HL-60/S4 treated with phorbol 12-myristate 13-acetate at 8.2 ng/mL for 4 days and 3 days (cell line): ENCODE data around the gene CYP27B1.

Experiments
- in situ Hi-C: fragments of 300-500 bp; cut with MboI; formaldehyde crosslinking; loops from 2 replicates; pipeline ENCODE4 v1.15.0; 2022; ENCODE audit warnings: low sequenced_read_pairs

The CYP27B1 gene

DNA sequence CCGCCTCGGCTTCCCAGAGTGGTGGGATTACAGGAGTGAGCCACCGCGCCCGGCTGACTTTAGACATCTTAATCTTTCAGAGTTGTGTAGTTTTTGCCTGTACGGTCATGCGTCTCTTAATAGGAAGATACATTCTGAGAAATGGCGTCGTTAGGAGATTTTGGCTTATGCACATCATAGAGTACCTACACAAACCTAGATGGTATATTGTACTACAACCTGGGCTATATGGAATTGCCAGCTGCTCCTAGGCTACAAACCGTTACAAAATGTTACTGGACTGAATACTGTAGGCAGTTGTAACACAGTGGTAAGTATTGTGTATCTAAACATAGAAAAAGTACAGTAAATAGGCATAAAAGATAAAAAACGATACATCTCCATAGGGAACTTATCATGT, 17.0 kb upstream of the CYP27B1 start:
- in situ Hi-C loops, result loop anchor here (25.0 kb wide), 1 partner anchor 97 kb away; the partner anchor contains the start of gene OS9

DNA sequence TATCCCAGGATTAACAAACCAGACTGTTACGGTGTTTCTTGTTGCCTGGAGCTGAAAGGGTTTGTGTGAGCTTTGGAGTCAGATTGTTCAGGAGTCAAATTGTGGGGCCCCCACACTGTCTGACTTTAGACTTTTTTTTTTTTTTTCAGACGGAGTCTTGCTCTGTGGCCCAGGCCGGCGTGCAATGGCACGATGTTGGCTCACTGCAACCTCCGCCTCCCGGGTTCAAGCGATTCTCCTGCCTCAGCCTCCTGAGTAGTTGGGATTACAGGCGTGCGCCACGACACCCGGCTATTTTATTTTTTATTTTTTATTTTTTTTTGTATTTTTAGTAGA, 16.6 kb upstream of the CYP27B1 start:
- in situ Hi-C loops, result loop anchor here (25.0 kb wide), 1 partner anchor 96 kb away; the partner anchor contains the start of gene OS9

DNA sequence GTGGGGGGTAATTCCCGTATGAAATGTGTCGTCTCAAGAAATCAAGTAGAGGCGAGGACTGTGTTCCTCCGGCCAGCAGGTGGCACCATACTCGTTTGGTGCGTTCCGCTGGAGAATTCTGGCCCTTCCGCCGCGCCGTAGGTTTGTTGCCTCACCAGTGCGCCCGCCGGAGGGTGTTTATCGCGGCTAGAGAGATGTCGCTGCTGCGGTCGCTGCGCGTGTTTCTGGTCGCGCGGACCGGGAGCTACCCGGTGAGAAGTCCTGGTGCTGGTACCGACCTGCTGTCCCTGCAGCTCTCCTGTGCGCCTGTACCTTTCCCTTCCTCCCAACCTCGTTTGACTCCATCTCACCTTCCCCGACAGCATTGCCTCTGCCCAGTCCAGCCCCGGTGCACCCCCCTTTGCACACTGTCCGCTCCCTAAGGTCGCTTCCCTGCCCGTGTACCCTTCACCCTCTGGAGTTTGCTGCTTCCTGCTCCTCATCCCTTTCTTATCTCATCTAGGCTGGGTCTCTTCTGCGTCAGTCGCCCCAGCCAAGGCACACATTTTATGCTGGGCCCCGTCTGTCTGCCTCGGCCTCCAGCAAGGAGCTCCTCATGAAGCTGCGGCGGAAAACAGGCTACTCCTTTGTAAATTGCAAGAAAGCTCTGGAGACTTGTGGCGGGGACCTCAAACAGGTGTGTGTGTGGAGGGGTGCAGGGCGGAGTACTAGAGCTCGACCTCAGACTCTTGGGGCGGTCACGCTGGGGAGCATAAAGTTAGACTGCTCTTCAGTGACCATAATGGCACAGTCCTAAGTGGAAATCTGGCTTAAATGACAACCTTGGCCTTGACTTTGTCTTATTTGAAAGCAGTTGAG, 16.0 kb upstream of the CYP27B1 start, which contains the start of gene TSFM:
Gene TSFM (plus strand): TSS at position 180 of the 858 bp plus-strand sequence. CDS start 15 bp downstream, at position 195.
- in situ Hi-C loops, result loop anchor here (25.0 kb wide), 1 partner anchor 96 kb away; the partner anchor contains the start of gene OS9

DNA sequence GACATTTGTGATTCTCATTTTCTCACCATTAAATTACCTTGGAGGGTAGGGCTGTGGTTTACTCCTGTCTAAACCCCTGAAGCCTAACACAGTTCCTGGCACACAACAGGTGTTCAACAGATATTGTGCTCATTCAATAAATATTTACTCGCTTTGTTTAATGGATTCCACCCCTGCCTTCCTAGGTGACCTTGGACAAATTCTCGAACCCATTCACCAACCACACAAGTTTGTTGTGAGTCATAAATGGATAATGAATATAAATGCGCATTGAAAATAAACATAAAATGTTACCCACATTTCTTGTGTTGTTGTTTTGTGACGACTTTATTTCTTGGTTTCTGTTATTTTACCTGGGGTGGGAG, 15.3 kb upstream of the CYP27B1 start:
- in situ Hi-C loops, result loop anchor here (25.0 kb wide), 1 partner anchor 95 kb away; the partner anchor contains the start of gene OS9

DNA sequence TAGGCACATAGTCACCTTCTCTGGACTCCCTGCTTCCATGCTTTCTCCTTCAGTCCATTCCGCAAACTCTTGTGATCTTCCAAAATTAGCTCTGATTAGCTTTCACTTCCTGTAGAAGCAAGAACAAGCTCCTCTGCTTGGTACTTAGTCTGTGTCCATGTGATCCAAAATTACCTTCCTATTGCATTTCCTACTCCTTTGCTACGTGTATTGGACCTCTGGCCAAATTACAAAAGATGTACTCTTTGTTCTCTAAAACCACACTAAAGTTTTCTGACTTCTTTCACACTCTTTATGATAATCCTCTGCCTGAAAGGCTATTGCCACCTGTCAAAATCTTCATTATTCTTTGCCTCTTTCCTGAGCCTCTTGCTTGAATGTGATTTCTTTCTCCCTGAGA, 14.9 kb upstream of the CYP27B1 start:
- in situ Hi-C loops, result loop anchor here (25.0 kb wide), 1 partner anchor 94 kb away; the partner anchor contains the start of gene OS9

DNA sequence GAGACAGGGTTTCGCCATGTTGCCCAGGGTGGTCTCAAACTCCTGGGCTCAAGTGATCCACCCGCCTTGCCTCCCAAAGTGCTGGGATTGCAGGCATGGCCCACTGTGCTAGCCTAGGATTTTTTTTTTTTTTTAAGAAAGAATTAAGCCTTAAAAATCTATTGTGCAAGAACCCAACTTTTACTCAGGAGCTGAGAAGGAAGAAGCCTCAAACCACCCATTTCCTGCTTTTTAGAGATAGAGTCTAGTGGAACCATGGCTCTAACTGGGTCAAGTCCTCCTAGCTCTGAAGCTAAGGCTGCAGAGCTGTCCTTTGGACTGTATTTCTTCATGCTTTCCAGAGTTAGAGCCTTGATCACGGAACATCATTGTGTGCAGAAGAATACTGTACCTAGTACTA, 14.4 kb upstream of the CYP27B1 start:
- in situ Hi-C loops, result loop anchor here (25.0 kb wide), 1 partner anchor 94 kb away; the partner anchor contains the start of gene OS9

DNA sequence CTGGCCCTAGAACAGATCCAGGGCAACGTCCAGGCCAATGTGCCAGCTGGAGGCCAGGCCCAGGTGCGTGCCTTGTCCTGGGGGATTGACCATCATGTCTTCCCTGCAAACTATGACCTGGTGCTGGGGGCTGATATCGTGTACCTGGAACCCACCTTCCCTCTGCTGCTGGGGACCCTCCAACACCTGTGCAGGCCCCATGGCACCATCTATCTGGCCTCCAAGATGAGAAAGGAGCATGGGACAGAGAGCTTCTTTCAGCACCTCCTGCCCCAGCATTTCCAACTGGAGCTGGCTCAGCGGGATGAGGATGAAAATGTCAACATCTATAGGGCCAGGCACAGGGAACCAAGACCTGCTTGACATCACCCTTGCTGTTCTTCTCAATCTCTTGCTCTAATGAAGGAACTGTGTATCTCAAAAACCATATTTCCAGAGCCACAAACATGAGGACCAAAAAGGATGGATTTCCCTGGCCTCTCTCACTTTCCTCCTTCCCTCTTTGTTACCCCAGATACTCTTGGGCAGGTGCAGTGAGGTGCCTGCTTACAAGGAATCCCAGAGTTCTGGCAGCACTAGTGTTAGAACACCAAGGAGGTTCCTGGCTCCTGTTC, 13.5 kb upstream of the CYP27B1 start:
- in situ Hi-C loops, result loop anchor here (25.0 kb wide), 1 partner anchor 93 kb away; the partner anchor contains the start of gene OS9

DNA sequence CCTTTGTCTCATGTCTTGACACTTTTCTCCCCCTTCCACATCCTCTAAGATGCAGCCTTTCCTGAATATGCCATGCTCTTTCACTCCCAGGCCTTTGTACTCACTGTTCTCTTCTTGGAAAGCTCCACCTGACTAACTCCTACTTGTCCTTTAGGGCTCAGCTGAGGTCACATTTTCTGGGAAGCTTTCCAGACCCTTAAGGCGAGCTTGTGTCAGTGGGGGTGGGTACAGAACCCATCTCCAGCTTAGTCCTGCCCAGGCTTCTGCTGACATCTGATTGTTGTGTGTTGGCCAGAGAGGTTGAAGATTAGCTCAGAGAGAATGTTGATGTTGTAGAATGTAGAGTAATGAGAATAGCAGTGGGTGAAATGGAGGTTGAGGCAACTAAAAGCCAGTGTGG, 12.9 kb upstream of the CYP27B1 start:
- in situ Hi-C loops, result loop anchor here (25.0 kb wide), 1 partner anchor 92 kb away; the partner anchor contains the start of gene OS9

GRCh38 chr12:57777911-57778310, 11.0 kb upstream of the CYP27B1 start:
- in situ Hi-C loops, result loop anchor here (25.0 kb wide), 1 partner anchor 91 kb away; the partner anchor contains the start of gene OS9

GRCh38 chr12:57777367-57777766, 10.5 kb upstream of the CYP27B1 start:
- in situ Hi-C loops, result loop anchor here (25.0 kb wide), 1 partner anchor 90 kb away; the partner anchor contains the start of gene OS9

DNA sequence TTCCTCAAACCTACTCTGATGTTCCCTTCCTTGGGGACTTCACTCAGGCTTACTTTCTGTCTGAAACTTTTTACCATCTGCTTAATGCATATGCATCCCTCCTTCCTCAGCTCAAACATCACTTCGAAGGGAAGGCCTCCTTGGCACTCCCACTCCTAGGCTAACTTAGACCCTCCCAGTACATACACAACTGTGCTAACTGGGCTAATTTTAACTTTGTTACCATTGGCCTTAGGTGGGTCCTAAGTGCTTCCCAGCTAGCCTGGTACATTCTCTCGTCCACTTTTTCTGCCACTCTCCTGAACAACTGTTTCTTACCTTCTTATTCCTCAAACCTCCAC, 9.3 kb upstream of the CYP27B1 start:
- in situ Hi-C loops, result loop anchor here (25.0 kb wide), 1 partner anchor 89 kb away; the partner anchor contains the start of gene OS9

DNA sequence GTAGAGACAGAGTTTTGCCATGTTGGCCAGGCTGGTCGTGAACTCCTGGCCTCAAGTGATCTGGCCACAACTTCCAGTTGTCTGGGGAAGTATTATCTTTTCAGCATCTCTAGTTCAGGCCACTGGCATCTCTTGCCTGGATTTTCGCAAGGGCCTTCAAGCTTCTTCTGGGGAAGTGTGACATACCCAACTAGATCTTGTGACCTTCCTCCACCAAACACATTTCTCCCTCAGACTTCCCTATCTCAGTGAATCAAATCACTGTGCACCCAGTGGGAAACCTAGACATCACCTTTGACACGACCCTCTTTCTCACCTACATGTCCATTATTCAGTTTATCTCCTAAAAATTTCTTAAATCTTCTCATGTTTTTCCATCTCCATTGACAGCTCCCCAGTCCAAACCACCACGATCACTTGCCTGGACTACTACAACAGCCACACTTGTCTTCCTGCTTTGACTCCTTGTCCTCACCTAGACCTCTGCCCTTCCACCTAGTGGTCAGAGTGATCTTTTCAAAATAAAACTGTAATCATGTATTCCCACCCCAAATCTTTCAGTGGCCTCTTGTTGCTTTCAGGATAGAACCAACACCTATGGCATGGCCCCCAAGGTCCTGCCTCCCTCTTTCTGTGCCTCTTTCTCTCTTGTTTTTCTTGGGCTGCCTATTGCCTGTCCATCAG, 8.8 kb upstream of the CYP27B1 start:
- in situ Hi-C loops, result loop anchor here (25.0 kb wide), 1 partner anchor 88 kb away; the partner anchor contains the start of gene OS9

- in situ Hi-C loops, result loop anchor here (25.0 kb wide), 1 partner anchor 88 kb away; the partner anchor contains the start of gene OS9
Observed at GRCh38 chr12:57775044-57775443, 8.2 kb upstream of the CYP27B1 start.

DNA sequence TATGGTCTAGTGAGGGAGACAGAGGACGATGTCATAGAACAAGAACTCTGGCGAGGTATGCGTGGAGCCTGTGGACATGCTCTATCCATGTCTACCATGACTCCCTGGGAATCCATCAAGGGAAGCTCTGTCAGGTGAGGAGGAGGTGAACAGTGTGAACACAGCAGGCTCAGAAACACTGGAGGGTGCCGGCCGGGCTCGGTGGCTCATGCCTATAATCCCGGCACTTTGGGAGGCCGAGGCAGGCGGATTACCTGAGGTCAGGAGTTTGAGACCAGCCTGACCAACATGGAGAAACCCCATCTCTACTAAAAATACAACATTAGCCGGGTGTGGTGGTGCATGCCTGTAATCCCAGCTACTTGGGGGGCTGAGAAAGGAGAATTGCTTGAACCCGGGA, 7.8 kb upstream of the CYP27B1 start:
- in situ Hi-C loops, result loop anchor here (25.0 kb wide), 1 partner anchor 87 kb away; the partner anchor contains the start of gene OS9

DNA sequence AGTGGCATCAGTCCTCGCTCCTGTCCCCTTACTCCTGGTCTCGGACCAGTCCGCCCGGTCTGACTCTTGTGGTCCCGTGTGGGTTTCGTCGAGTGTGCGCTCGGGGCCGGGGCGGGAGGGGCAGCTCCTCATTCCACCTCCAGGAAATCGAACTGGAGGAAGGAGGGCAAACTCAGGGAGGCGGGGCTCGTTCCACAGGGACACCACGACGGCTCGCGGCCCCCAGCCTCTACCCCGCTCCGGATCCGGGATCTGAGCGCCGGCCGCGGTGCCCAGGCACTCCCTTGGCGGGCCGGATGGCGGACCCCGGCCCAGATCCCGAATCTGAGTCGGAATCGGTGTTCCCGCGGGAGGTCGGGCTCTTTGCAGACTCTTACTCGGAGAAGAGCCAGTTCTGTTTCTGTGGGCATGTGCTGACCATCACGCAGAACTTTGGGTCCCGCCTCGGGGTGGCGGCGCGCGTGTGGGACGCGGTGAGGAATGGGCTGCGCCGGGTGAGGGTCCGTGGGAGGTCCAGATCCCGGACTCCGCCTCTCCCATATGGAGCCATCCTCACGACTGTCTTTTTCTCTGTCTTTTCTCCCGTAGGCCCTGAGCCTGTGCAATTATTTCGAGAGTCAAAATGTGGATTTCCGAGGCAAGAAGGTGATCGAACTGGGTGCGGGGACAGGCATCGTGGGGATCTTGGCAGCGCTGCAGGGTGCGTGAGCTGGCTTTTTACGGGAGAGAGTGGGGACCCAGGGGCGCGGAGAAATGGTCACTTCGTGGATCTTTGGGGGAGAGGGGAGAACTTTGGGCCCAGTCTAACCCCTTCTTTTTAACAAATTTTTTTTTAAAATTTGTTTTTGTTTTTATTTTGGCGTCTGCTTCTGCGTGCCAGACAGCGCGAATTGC, 5.8 kb upstream of the CYP27B1 start, which contains the start of gene EEF1AKMT3:
Gene EEF1AKMT3 (plus strand): TSS at position 186 of the 894 bp plus-strand sequence. CDS start 111 bp downstream, at position 297.
- in situ Hi-C loops, result no loop called here

GRCh38 chr12:57771873-57772428, 5.1 kb upstream of the CYP27B1 start, which contains the start of gene METTL1:
Gene METTL1, minus strand, starts transcription at chr12:57772105. Its CDS starts 22 bp downstream, at chr12:57772083.
- in situ Hi-C loops, result no loop called here

- in situ Hi-C loops, result no loop called here
Observed at GRCh38 chr12:57771236-57771872, 4.5 kb upstream of the CYP27B1 start.

DNA sequence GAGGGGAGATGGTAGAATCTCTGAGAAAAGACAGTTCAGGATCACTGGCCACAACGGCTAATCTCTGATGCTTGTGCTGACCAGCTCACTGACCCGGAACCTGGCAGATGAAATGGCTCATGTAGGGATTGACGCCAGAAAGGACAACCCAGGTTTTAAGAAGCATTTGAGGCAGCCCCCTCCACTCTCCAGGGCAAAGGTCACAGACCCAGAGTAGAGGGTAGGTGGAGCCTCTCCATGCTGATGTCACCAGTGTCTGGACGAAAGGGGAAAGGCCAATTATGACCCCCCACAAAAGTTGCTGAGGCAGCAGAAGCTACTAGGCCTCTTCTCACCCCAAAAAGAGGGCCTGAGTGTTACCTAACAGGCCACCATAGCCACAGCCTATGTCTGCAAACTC, 3.9 kb upstream of the CYP27B1 start:
- in situ Hi-C loops, result no loop called here

DNA sequence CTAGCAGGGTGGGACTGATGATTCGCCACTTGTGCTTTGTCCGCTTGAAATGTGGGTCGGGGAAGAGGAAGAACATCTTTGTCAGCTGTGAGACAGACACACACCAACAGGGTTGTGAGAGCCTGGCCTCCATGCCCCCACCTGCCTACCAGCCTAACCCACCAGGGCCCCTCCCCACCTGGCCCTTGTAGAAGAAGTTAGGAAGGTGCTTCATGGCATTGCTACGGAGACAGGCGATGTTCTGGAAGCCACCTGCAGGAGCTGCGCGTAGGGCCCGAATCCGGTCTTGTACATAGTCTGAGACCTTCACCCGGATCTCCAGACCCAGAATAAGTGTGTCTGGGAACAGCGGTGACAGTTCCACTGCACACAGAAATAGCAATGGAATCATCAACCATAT, 2.7 kb upstream of the CYP27B1 start:
- in situ Hi-C loops, result no loop called here
